NT2/D1 (cell line): Measurements from ENCODE around the gene SEC62.

Experiments
- DNase-seq: peaks from one replicate; pipeline ENCODE4 v3.0.0-alpha.2; 2011; ENCODE audit warnings: low read depth, low spot score
- H3K27me3 ChIP-seq: 2 replicates; pipeline ENCODE4 v1.6.0; 2011; ENCODE audit warnings: mild to moderate bottlenecking; ENCODE audit not compliant: insufficient read length, insufficient read depth
- H3K36me3 ChIP-seq: 2 replicates; pipeline ENCODE4 v1.6.1; 2011; ENCODE audit warnings: mild to moderate bottlenecking, low read length, mixed read lengths; ENCODE audit not compliant: insufficient read depth, insufficient read length
- H3K4me1 ChIP-seq: 2 replicates; pipeline ENCODE4 v1.5.1; 2011; ENCODE audit not compliant: insufficient read depth, insufficient read length
- H3K4me3 ChIP-seq: 2 replicates; pipeline ENCODE4 v1.5.1; 2011; ENCODE audit warnings: low read depth; ENCODE audit not compliant: insufficient read length
- H3K9ac ChIP-seq: 2 replicates; pipeline ENCODE4 v1.6.0; 2011; ENCODE audit warnings: low read depth; ENCODE audit not compliant: insufficient read length
- H3K9me3 ChIP-seq: 2 replicates; pipeline ENCODE4 v1.5.1; 2011; ENCODE audit warnings: mild to moderate bottlenecking, low read length; ENCODE audit not compliant: insufficient read depth
- SUZ12 ChIP-seq: IDR thresholded peaks from 2 replicates; pipeline ENCODE4 v1.6.1; 2011; ENCODE audit not compliant: insufficient read length, insufficient read depth; ENCODE audit errors: extremely low read depth
- YY1 ChIP-seq: IDR thresholded peaks from 2 replicates; pipeline ENCODE4 v1.6.1; 2011; ENCODE audit not compliant: insufficient read length, insufficient read depth
- ZNF274 ChIP-seq: IDR thresholded peaks from 2 replicates; pipeline ENCODE4 v1.6.1; 2011; ENCODE audit warnings: mild to moderate bottlenecking, low read depth, low read length

The SEC62 gene

GRCh38 chr3:169992156-169992555 is 25.5 kb downstream of the SEC62 start:
- Histone ChIP-seq H3K9ac (no peak overlapping the region), H3K27me3 (no peaks in the 10 kb centered on the region), H3K4me3 (no peak overlapping the region), H3K4me1 (no peaks in the 10 kb centered on the region), H3K36me3 (peaks cover 74% of the 10 kb centered on the region), H3K9me3 (no peaks in the 10 kb centered on the region)
- TF ChIP-seq YY1 (no peak), ZNF274 (no peak), SUZ12 (no peak)
- DNase-seq = no peak

DNA sequence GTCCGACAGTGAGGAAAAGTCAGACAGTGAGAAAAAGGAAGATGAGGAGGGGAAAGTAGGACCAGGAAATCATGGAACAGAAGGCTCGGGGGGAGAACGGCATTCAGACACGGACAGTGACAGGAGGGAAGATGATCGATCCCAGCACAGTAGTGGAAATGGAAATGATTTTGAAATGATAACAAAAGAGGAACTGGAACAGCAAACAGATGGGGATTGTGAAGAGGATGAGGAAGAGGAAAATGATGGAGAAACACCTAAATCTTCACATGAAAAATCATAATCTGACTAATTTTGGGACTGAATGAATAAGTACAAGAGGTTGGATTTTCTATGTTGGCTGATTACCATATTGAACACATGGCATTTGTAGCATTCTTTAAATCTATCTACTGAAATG is 26.2 kb downstream of the SEC62 start:
- no peak overlapping the region for H3K4me3 ChIP-seq
- no peaks in the 10 kb centered on the region for H3K4me1 ChIP-seq
- H3K9ac ChIP-seq = no peak overlapping the region
- no peaks in the 10 kb centered on the region for H3K9me3 ChIP-seq
- TF ChIP-seq ZNF274 = no peak
- TF ChIP-seq YY1 = no peak
- H3K27me3 ChIP-seq = no peaks in the 10 kb centered on the region
- peaks cover 68% of the 10 kb centered on the region for H3K36me3 ChIP-seq
- DNase-seq = no peak

- TF ChIP-seq SUZ12 = no peak
- Histone ChIP-seq H3K4me3 (no peak overlapping the region), H3K36me3 (peaks cover 58% of the 10 kb centered on the region), H3K9me3 (no peaks in the 10 kb centered on the region), H3K4me1 (no peaks in the 10 kb centered on the region), H3K9ac (no peak overlapping the region), H3K27me3 (no peaks in the 10 kb centered on the region)
- no peak for DNase-seq
Measured at GRCh38 chr3:169993761-169994160, 27.2 kb downstream of the SEC62 start.

DNA sequence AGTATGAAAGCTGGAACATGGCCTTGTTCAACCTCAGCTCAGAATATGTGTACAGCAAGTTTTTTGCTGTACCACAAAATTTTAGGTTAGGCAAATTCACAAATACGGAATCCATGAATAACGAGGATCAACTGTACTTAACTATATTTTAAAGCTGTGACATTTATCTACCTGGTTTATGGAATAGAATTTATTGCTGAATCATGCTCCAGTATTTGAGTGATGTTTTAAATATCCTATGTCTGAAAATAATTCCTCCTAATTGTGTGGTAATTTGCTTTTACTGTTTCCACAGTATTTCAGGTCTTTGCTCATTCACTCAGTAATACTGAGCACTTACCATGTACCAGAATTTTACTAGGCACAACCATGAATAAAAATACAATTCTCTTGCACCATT is 29.5 kb downstream of the SEC62 start:
- H3K4me3 ChIP-seq = no peak overlapping the region
- no peak for DNase-seq
- no peaks in the 10 kb centered on the region for H3K4me1 ChIP-seq
- no peaks in the 10 kb centered on the region for H3K27me3 ChIP-seq
- H3K36me3 ChIP-seq = peaks cover 39% of the 10 kb centered on the region
- H3K9me3 ChIP-seq = no peaks in the 10 kb centered on the region
- no peak overlapping the region for H3K9ac ChIP-seq
- TF ChIP-seq YY1 (no peak), SUZ12 (no peak)

GRCh38 chr3:169998668-169999131 is 32.1 kb downstream of the SEC62 start:
- H3K9me3 ChIP-seq = no peaks in the 10 kb centered on the region
- H3K27me3 ChIP-seq = no peaks in the 10 kb centered on the region
- no peaks in the 10 kb centered on the region for H3K4me1 ChIP-seq
- TF ChIP-seq ZNF274 = no peak
- no peak for TF ChIP-seq SUZ12
- no peak for TF ChIP-seq YY1
- H3K4me3 ChIP-seq = no peak overlapping the region
- no peak for DNase-seq
- H3K9ac ChIP-seq = no peak overlapping the region
- peaks cover 13% of the 10 kb centered on the region for H3K36me3 ChIP-seq

- Histone ChIP-seq H3K4me1 (no peaks in the 10 kb centered on the region), H3K36me3 (peaks cover 7% of the 10 kb centered on the region), H3K9ac (no peak overlapping the region), H3K9me3 (no peaks in the 10 kb centered on the region), H3K4me3 (no peak overlapping the region), H3K27me3 (no peaks in the 10 kb centered on the region)
- TF ChIP-seq YY1 (no peak), SUZ12 (no peak), ZNF274 (no peak)
- DNase-seq = no peak
Measured at GRCh38 chr3:169999433-169999832, 32.8 kb downstream of the SEC62 start.

GRCh38 chr3:170000051-170000450 is 33.4 kb downstream of the SEC62 start:
- TF ChIP-seq YY1 (no peak), SUZ12 (no peak), ZNF274 (no peak)
- DNase-seq = no peak
- no peak overlapping the region for H3K4me3 ChIP-seq
- peaks cover under 1% of the 10 kb centered on the region for H3K36me3 ChIP-seq
- H3K9ac ChIP-seq = no peak overlapping the region
- H3K4me1 ChIP-seq = no peaks in the 10 kb centered on the region
- H3K27me3 ChIP-seq = no peaks in the 10 kb centered on the region
- no peaks in the 10 kb centered on the region for H3K9me3 ChIP-seq

GRCh38 chr3:170002231-170002630 is 35.6 kb downstream of the SEC62 start:
- no peak overlapping the region for H3K9ac ChIP-seq
- H3K9me3 ChIP-seq = no peaks in the 10 kb centered on the region
- H3K4me3 ChIP-seq = no peak overlapping the region
- H3K27me3 ChIP-seq = no peaks in the 10 kb centered on the region
- no peaks in the 10 kb centered on the region for H3K36me3 ChIP-seq
- no peak for TF ChIP-seq ZNF274
- TF ChIP-seq YY1 = no peak
- TF ChIP-seq SUZ12 = no peak
- no peak for DNase-seq
- H3K4me1 ChIP-seq = no peaks in the 10 kb centered on the region

- Histone ChIP-seq H3K9me3 (no peaks in the 10 kb centered on the region), H3K4me3 (no peak overlapping the region), H3K9ac (no peak overlapping the region), H3K4me1 (no peaks in the 10 kb centered on the region), H3K27me3 (no peaks in the 10 kb centered on the region), H3K36me3 (no peaks in the 10 kb centered on the region)
- TF ChIP-seq SUZ12 (no peak), YY1 (no peak), ZNF274 (no peak)
- no peak for DNase-seq
Measured at GRCh38 chr3:170002879-170003278, 36.3 kb downstream of the SEC62 start.
